NCI-H2171 treated with DMSO at 0.1 percent for 48 hours (cell line): ENCODE results near the gene TAF4.
"Not testable (repeated sequence)": the region's sequence is repeated elsewhere in the genome, so short reads cannot be mapped to it uniquely, and the experiment has no call there.

Source experiments
- DNase-seq: peaks from one replicate; lab custom pipeline; 2025; lab: John Stamatoyannopoulos, UW

Gene TAF4

GRCh38 chr20:62003567-62004405 lies 61.9 kb downstream of the TAF4 start:
- DNase-seq = no peak

GRCh38 chr20:62002882-62003480 lies 62.7 kb downstream of the TAF4 start:
- DNase-seq = no peak

- DNase-seq = no peak
These were observed 64.4 kb downstream of the TAF4 start for GRCh38 chr20:62001178-62001715.

- no peak for DNase-seq
These were observed 67.1 kb downstream of the TAF4 start for GRCh38 chr20:61998343-61999121.

DNA sequence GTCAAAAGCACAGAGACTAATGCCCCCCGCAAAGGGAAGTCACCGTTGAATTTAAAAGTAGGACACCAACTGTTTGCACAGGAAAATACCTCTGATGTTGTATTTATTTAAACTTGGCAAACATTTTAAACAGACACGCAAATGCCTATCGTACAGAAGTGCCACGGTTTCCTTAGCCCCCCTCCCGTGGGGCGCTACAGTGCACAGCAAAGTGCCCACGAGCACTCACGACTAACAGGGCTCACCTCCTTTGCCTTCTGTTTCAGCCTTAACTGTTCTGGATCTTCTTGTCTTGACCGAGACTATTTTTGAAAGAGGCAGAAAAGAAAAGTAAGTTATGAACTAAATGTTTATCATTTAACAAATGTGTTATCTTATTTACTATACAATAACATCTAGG lies 67.8 kb downstream of the TAF4 start:
- DNase-seq = no peak

DNA sequence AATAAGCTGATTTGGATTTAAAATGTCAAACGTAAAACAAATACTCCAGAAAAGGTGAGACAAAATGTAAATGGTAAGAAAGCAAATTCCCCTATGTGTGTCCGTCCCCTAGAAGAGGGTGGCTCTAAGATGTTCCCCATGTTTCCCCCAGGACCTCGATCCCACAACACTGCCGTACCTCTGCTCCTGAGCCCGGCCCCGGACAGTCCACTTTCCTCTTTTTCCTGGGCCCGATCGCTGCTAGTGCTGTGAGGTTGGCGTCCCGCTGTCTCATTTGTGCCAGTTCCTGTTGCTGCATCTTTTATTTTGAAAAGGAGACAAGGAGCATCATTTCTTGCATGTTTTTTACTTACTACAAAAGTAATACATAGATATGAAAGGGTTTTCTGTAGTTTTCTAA lies 68.3 kb downstream of the TAF4 start:
- no peak for DNase-seq

GRCh38 chr20:61994546-61994945 lies 71.1 kb downstream of the TAF4 start:
- no peak for DNase-seq

- no peak for DNase-seq
These were observed 72.6 kb downstream of the TAF4 start for GRCh38 chr20:61993058-61993457.

GRCh38 chr20:61991476-61991875 lies 74.2 kb downstream of the TAF4 start:
- no peak for DNase-seq

DNA sequence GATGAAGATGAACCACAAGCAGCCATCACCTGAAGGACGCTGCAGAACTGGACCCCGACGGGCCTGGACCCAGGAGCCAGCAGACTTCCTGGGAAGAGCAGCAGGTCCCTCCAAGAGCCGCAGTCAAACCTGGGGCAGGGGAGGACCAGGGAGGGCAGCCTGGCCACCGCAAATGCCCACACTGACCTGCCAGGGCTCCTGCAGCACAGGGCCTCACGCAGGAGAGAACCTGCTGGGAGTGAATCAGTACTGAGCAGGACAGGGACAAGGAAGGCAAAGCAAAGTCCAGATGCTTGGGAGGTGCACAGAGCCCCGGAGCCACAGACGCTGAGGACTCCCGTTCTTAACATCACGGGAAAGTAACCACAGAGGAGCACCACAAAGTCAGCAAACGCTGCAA lies 75.2 kb downstream of the TAF4 start:
- no peak for DNase-seq

DNA sequence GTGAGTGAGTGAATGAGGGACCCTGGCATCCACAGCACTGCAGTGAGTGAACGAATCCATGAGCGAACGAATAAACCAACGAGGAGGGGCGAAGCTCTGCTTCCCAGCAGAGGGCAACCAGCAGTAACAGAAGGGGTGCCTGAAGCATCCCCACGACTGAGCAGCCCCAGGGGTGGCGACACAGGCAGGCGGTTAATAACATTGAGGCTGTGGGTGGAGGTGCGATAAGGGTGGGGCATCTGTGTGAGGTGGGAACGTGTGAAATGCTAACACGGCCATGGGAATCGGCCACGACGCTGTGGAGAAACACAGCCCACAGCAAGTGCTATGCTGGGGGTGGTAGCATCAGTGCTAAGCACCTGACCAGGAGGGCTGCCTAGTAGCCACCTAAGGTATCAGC lies 75.9 kb downstream of the TAF4 start:
- DNase-seq = no peak

DNA sequence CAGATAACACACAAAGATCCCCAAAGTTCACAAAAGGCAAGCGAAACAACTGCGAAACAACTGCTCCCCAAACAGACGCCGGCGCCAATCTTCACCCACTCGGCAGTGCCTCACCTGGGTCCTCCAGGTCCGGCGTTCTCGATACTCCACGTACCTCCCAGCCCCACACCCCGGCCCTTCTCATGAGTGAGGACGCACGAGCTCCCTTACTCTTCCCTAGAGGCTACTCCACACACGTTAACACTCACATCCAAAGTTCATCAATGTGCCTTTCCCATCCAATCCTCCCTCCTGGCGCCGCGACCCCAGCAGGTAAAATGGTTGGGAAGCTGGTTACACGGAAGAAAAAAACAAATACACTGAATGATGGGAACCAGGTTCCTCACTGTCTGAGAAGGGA lies 77.0 kb downstream of the TAF4 start:
- DNase-seq = no peak

DNA sequence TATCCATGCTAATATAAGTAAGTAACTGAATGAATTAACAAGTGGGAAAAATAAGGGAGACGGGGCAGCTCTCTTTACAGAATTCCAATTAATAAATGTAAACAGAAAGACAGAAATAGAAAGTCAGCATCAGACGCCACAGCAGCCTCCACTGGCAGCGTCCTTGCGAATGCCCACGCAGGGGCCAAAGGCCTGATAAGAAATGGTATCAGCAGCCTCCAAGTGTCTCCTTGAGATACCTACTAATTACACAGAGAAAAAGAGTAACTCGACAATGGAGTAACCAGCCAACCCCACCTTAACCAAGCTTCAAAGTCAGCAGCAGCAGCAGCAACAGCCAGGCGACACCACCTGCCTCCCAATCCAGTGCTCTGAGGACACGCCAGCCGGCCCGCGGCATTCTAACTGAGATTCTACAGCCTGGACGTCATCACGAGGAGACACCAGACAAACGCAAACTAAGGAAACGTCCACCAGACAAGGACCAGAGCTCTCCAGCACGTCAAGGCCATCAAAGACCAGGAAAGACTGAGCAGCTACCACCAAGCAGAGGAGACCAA lies 78.8 kb downstream of the TAF4 start:
- DNase-seq = no peak

DNA sequence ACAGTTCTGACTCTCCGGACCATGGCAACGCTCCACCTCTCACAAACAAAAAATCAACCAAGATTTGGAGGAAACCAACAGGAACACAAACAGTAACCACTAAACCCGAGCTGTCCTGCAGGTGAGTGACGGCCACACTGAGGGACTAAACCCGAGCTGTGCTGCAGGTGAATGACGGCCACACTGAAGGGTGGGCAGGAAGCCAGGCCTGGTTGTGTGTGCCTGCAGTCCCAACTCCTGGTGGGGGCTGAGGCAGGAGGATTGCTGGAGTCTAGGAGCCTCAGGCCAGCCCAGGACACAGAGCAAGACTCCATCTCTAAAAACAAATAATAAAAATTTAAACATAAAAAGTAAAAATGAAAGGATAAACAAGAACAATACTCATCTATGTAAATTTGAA lies 80.6 kb downstream of the TAF4 start:
- no peak for DNase-seq

DNA sequence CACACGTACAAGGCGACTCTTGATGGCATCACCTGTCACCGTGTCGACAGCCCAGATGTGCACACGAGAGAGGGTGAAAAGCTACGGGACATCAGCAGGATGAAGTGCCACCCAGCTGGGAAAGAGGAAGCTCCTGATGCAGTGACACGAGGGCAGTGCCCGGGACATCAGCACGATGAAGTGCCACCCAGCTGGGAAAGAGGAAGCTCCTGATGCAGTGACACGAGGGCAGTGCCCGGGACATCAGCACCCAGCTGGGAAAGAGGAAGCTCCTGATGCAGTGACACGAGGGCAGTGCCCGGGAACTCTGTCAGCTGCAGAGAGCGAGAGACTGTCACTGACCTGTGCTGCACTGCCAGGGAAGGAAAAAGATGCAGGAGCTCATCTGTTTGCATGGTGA lies 81.2 kb downstream of the TAF4 start:
- DNase-seq = not testable (repeated sequence)

GRCh38 chr20:61983965-61984364 lies 81.7 kb downstream of the TAF4 start:
- DNase-seq = no peak

DNA sequence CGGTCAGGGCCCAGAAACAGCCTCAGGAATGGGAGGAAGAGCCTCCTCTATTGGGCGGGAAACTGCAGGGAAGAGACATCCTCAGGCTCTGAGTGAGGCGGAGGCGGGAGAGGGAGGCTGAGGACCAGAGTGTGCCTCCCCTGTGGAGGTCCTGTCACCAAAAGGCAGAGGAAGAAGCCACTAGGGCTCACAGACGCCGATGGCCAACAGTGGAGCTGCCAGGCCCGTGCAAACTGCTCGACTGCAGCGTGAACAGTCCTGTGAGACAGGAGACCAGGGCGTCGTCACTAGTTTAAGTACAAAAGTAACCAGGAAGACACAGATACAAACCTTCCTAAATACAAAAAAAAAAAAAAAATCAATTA lies 82.7 kb downstream of the TAF4 start:
- no peak for DNase-seq

DNA sequence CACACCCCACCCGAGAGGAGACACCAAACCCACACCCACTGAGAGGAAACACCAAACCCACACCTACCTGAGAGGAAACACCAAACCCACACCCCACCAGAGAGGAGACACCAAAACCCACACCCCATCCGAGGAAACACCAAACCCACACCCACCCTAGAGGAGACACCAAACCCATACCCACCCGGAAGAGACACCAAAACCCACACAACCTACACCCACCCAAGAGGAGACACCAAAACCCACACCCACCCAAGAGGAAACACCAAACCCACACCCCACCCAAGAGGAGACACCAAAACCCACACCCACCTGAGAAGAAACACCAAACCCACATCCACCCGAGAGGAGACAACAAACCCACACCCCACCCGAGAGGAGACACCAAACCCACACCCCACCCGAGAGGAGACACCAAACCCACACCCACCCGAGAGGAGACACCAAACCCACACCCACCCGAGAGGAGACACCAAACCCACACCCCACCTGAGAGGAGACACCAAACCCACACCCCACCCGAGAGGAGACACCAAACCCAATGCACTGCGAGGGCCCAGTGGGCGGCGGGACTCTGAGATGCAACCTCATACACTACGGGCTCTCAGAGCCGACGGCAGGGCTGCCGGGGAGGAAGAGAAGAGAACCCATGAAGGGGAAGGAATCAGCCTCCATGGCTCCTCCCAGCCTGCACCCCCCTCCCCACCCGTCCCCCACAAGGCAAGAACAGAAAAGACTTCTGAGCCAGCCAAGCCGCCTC lies 83.3 kb downstream of the TAF4 start:
- DNase-seq = no peak

GRCh38 chr20:61981691-61982090 lies 84.0 kb downstream of the TAF4 start:
- not testable (repeated sequence) for DNase-seq

DNA sequence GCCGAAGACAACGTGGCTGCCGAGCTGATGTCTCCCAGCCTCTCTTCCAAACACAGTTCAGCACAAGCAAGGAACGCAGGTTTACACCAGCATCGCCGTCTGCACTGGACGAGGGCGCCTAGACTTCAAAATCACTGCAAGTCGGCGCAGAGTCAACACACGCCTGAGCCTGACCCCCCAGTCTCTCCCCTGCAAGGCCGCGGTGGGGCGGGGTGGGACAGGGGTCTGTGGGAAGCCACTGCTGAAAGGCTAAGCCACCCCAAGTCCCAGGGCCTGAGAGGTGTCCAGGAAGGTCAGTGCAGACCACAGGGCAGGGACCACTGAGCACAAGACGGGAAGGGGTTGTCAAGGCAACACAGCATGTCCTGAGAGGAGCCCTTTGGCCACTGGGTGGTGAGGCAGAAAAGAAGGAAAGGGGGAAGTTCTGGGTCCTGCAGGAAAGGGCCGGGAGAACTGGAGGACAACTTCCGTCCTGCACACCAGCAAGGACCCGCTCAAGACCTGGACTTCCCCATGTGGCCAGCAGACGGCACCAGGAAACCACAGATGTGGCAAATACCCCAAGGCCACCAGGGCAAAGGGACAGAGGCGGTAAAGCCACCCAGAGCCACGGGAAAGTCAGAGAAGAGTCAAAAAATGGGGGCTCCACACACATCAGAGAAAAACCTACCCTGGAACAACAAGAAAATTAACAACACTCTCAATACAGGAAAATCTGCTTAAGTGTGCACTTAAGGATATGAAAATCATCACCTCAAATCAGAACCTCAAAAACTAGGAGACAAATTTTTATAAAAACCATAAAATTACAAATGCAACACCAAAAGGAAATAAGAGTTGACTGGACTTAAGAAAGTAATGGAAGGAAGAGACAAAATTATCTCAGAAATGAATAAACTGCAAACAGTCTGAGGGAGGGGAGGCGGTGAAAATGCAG lies 84.8 kb downstream of the TAF4 start:
- no peak for DNase-seq
